ENCODE results near the gene DIP2B.
"Not testable (repeated sequence)": the region's sequence is repeated elsewhere in the genome, so short reads cannot be mapped to it uniquely, and the experiment has no call there.

Gene DIP2B

DNA sequence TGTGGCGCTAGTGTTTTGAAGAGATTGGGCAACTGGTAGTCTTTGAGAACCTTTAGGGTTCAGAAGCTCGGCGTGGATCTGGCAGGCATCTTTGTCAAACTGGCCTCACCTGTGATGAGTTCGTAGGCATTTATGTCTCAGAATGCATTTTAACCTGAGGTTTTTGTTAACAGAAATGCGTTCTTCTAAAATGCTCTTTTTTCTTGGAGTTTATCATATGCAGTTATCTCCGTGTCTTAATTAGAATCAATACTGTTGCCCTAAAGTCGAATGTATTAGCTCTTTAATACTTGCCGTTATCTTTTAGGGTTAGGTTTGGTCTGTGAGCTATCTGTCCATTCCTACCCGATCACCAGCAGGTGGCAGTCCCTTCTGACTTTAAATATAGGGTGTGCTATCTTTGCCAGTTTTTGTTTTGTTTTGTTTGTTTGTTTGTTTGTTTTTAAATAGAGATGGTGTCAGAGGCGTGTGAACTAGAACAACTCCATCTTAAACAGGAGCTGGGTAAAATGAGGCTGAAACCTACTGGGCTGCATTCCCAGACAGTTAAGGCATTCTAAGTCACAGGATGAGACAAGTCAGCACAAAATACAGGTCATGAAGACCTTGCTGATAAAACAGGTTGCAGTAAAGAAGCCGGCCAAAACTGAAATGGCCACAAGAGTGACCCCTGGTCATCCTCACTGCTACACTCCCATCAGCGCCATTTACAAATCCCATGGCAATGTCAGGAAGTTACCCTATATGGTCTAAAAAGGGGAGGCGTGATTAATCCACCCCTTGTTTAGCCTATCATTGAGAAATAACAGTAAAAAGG, 260.5 kb downstream of the DIP2B start:
- peak; percentile 43 for DNase-seq (ENCODE audit: low read depth, low spot score)

DNA sequence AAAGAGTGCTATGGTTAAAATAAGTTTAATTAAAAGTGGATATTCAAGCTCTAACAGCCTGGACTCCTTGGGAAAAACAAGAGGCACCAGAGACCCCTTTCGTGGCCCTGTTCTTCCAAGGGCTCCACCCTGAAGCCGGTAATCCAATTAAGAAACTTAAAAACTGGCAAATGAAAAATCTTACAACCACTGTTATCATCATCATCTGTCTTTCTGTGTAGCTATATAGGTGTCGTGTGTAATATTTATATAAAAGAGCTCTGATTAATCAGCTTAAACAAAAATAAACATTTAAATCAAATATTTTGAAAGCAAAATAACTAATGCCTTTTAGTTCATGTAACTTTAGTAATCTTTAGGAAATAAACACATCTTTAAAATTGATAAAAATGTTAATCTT, 263.6 kb downstream of the DIP2B start:
- no peak for DNase-seq (ENCODE audit: low read depth, low spot score)

GRCh38 chr12:50768813-50769212, 264.0 kb downstream of the DIP2B start:
- DNase-seq (ENCODE audit: low read depth, low spot score), result not testable (repeated sequence)

DNA sequence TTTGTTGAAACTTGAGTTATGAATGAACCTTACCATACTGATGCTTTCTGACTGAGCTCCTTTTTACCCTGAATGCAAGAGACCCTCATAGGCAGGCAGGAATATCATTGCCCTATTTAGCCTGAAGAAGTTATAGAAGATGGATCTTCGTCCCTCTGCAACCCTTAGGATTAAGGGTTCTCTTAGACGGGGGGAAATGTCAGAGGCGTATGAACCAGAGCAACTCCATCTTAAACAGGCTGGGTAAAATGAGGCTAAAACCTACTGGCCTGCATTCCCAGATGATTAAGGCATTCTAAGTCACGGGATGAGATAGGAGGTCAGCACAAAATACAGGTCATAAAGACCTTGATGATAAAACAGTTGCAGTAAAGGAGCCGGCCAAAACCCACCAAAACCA, 266.6 kb downstream of the DIP2B start:
- no peak for DNase-seq (ENCODE audit: low read depth, low spot score)

- no peak for DNase-seq (ENCODE audit: low read depth, low spot score)
Observed at GRCh38 chr12:50772470-50772869, 267.7 kb downstream of the DIP2B start.

GRCh38 chr12:50772877-50773276, 268.1 kb downstream of the DIP2B start:
- DNase-seq (ENCODE audit: low read depth, low spot score), result no peak

- DNase-seq (ENCODE audit: low read depth, low spot score), result no peak
Observed at GRCh38 chr12:50775251-50775650, 270.5 kb downstream of the DIP2B start.

GRCh38 chr12:50776749-50777728, 272.3 kb downstream of the DIP2B start:
- DNase-seq (ENCODE audit: low read depth, low spot score), result no peak

DNA sequence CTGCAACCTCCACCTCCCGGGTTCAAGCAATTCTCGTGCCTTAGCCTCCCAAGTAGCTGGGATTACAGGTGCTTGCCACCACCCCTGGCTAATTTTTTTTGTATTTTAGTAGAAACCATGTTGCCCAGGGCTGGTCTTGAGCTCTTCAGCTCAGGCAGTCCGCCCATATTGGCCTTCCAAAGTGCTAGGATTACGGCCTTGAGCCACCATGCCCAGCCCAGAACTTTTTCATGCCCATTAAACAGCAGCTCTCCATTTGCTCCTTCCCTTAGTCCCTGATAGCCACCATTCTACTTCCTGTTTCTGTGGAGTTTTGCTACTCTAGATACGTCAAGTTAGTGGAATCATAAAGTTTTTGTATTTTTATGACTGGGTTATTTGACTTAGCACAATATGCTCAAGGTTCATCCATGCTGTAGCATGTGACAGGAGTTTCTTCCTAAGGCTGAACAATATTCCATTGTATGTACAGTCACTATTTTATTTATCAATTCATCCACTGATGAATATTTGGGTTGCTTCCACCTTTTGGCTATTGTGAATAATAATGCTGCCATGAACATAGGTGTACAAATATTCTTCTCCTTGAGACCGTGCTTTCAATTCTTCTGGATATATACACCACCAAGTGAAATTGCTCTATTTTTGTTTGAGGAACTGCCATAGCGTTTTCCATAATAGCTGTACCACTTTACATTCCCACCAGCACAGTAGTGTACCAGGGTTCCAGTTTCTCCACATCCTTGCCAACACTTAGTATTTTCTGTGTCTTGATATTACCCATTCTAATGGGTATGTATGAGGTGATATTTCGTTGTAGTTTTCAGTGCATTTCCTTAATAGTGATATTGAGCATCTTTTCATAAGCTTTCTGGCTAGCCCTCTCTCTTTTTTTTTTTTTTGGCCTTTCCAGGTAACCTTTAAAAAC, 274.1 kb downstream of the DIP2B start:
- DNase-seq (ENCODE audit: low read depth, low spot score), result no peak

DNA sequence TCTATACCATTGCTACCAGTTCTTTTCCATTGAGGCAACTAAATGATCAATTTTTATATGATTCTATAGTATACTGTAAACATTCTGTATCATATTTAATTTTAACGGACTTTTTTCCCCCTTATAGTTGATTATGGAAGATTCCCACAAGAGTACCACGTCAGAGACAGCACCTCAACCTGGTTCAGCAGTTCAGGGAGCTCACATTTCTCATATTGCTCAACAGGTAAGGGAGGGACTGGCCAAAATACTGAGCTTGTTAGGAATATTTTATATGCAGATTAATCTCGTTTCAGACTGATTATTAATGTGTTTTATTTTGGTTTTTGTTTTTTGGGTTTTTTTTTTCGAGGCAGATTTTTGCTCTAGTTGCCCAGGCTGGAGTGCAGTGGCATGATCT, 275.2 kb downstream of the DIP2B start:
- DNase-seq (ENCODE audit: low read depth, low spot score), result no peak

GRCh38 chr12:50784501-50784900, 279.7 kb downstream of the DIP2B start:
- DNase-seq (ENCODE audit: low read depth, low spot score), result no peak

DNA sequence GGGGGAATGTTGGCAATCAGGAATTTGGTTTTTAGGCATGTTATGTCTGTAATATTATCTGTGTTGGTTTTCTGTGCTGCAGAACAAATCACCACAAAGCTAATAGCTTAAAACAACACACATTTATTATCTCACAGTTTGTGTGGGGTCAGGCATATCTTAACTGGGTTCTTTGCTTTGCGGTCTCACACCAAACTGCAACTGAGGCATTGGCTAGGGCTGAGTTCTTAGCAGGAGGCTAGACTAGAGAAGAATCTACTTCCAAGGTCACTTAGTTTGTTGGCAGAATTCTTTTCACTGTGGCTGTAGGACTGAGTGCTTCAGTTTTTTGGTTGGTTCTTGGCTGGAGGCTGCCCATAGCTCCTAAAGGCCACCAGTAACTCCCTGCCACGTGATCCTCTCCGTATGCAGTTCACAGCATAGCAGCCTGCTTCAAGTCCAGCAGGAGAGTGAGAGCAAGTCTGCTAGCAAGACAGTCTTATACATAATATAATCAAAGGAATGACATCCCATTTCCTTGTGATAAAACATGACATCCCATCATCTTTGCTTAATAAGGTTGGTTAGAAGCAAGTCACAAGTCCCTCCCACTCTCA, 280.7 kb downstream of the DIP2B start:
- DNase-seq (ENCODE audit: low read depth, low spot score), result no peak

- no peak for DNase-seq (ENCODE audit: low read depth, low spot score)
Observed at GRCh38 chr12:50786498-50787231, 281.9 kb downstream of the DIP2B start.

- no peak for DNase-seq (ENCODE audit: low read depth, low spot score)
Observed at GRCh38 chr12:50787618-50788017, 282.8 kb downstream of the DIP2B start.

- DNase-seq (ENCODE audit: low read depth, low spot score), result no peak
Observed at GRCh38 chr12:50788561-50788960, 283.8 kb downstream of the DIP2B start.

GRCh38 chr12:50790081-50790480, 285.3 kb downstream of the DIP2B start:
- DNase-seq (ENCODE audit: low read depth, low spot score), result no peak

Measured in activated CD4-positive, CD25-positive, alpha-beta regulatory T cell treated with anti-CD3 and anti-CD28 coated beads, Interleukin-2, amount 50 U/mL, for 16 hours (primary cell).